HG03196 (cell line): Measurements from ENCODE around the gene SCYGR7.
"Not testable (repeated sequence)": the region's sequence is repeated elsewhere in the genome, so short reads cannot be mapped to it uniquely, and the experiment has no call there.

Experiments
- ATAC-seq: cut with Tn5 transposase; IDR thresholded peaks from one replicate; pipeline ENCODE4 v1.9.1; 2021; ENCODE audit not compliant: unreplicated experiment

Gene SCYGR7

GRCh38 chr2:227728035-227728434, at the start of gene SCYGR7:
SCYGR7 (plus strand) TSS chr2:227728335; CDS start chr2:227728335, 0 bp downstream.
- ATAC-seq = no peak

GRCh38 chr2:227684258-227684657, 43.9 kb upstream of the SCYGR7 start:
- no peak for ATAC-seq

GRCh38 chr2:227687189-227687588, 40.9 kb upstream of the SCYGR7 start:
- no peak for ATAC-seq

GRCh38 chr2:227696990-227697679, 31.0 kb upstream of the SCYGR7 start:
- no peak for ATAC-seq

GRCh38 chr2:227701556-227701955, 26.6 kb upstream of the SCYGR7 start:
- ATAC-seq = no peak

GRCh38 chr2:227703280-227703732, 24.8 kb upstream of the SCYGR7 start:
- no peak for ATAC-seq

- no peak for ATAC-seq
These were observed 24.2 kb upstream of the SCYGR7 start for GRCh38 chr2:227703961-227704360.

- no peak for ATAC-seq
These were observed 21.3 kb upstream of the SCYGR7 start for GRCh38 chr2:227706859-227707258.

GRCh38 chr2:227707390-227707789, 20.7 kb upstream of the SCYGR7 start:
- no peak for ATAC-seq

GRCh38 chr2:227710986-227711385, 17.1 kb upstream of the SCYGR7 start:
- ATAC-seq = no peak

- no peak for ATAC-seq
These were observed 14.8 kb upstream of the SCYGR7 start for GRCh38 chr2:227713291-227713690.

GRCh38 chr2:227716501-227716900, 11.6 kb upstream of the SCYGR7 start:
- no peak for ATAC-seq

GRCh38 chr2:227717687-227718567, 10.2 kb upstream of the SCYGR7 start, which contains the start of gene SLC19A3:
SLC19A3 (minus strand) TSS chr2:227718028; CDS start chr2:227702318, 15,710 bp downstream.
- ATAC-seq = no peak

GRCh38 chr2:227719641-227720040, 8.5 kb upstream of the SCYGR7 start:
- ATAC-seq = no peak

- ATAC-seq = no peak
These were observed 7.5 kb upstream of the SCYGR7 start for GRCh38 chr2:227720680-227721079.

- ATAC-seq = not testable (repeated sequence)
These were observed 5.3 kb upstream of the SCYGR7 start for GRCh38 chr2:227722821-227723220.

- ATAC-seq = no peak
These were observed 3.6 kb upstream of the SCYGR7 start, which contains the start of gene SCYGR6 for GRCh38 chr2:227724394-227725039. SCYGR6 (minus strand) TSS chr2:227724757; CDS start chr2:227724757, 0 bp downstream.

- ATAC-seq = no peak
These were observed 11.2 kb downstream of the SCYGR7 start for GRCh38 chr2:227739351-227739750.

GRCh38 chr2:227740705-227741104, 12.6 kb downstream of the SCYGR7 start:
- ATAC-seq = not testable (repeated sequence)

GRCh38 chr2:227745594-227745993, 17.5 kb downstream of the SCYGR7 start, which contains the start of gene SCYGR8:
SCYGR8 (plus strand) TSS chr2:227745894; CDS start chr2:227745894, 0 bp downstream.
- ATAC-seq = no peak

- no peak for ATAC-seq
These were observed 19.9 kb downstream of the SCYGR7 start for GRCh38 chr2:227748079-227748478.
